Testis (tissue), 3 donors: Measurements from ENCODE around the gene NT5C. TPM values are rescaled to one million over a fixed set of nuclear protein-coding genes. Genes with fewer than 3 reads are reported as not detected.

Experiments
- DNase-seq: peaks from one replicate; pipeline ENCODE4 v3.0.0-alpha.2; 2019
- H3K27ac ChIP-seq, 2 donors: fragments of 200-600 bp; sonication (generic); one replicate each; pipeline ENCODE4 v1.5.1; 2019
- H3K27me3 ChIP-seq: fragments of 200-600 bp; sonication (generic); one replicate; pipeline ENCODE4 v1.5.1; 2019
- H3K36me3 ChIP-seq: fragments of 200-600 bp; sonication (generic); one replicate; pipeline ENCODE4 v1.5.1; 2017; ENCODE audit warnings: low read depth; ENCODE audit errors: missing control alignments
- H3K4me1 ChIP-seq: fragments of 200-600 bp; sonication (generic); one replicate; pipeline ENCODE4 v1.5.1; 2019
- H3K4me3 ChIP-seq, 2 donors: fragments of 200-600 bp; sonication (generic); one replicate each; pipeline ENCODE4 v1.5.1; 2017 to 2019
- H3K9me3 ChIP-seq: fragments of 200-600 bp; sonication (generic); one replicate; pipeline ENCODE4 v1.5.1; 2017
- CTCF ChIP-seq, 3 experiments: fragments of 450-650 bp in 2 of 3; fragments of 200-600 bp in 1 of 3; sonication (generic) in 1 of 3; IDR thresholded peaks; one replicate each; pipeline ENCODE4 v1.5.1; 2016 to 2019; ENCODE audit warnings: antibody characterized with exemption in 3 of 3, mild to moderate bottlenecking in 2 of 3, moderate library complexity in 1 of 3
- POLR2A ChIP-seq: fragments of 450-650 bp; IDR thresholded peaks from one replicate; pipeline ENCODE4 v1.6.1; 2017; ENCODE audit warnings: antibody characterized with exemption, mild to moderate bottlenecking, moderate library complexity
- WGBS, 2 donors: methylation state at CpG; one replicate each; pipeline ENCODE4 v1.1.5; 2018; 5-methylcytosine and 5-hydroxymethylcytosine counted together
- intact Hi-C: fragments of 100-400 bp; cut with DNase I; formaldehyde crosslinking; loops from one replicate; pipeline ENCODE4 v1.15.1; 2023; ENCODE audit warnings: low total_unique reads
- polyA plus RNA-seq: library from polyadenylated mRNA; stranded (reverse); fragments of 350-450 nt; fragmentation: Illumina TruSeq; extraction: RNeasy Lipid Tissue Mini Kit (QIAGEN cat#74804); gene quantifications from one replicate; pipeline ENCODE4 v1.2.3, GENCODE V29; 2014; ENCODE audit warnings: low read depth, low replicate concordance; ENCODE audit not compliant: insufficient read depth
- total RNA-seq, 2 donors: library from RNA; depleted of rRNA; stranded (reverse); fragments of >200 nt; gene quantifications; one replicate each; pipeline ENCODE4 v1.2.3, GENCODE V29; 2016

NT5C gene
- total and polyA plus RNA-seq, 3 donors from 2014 or later, result 22.2 to 83.6 (median 76.5) TPM

DNA sequence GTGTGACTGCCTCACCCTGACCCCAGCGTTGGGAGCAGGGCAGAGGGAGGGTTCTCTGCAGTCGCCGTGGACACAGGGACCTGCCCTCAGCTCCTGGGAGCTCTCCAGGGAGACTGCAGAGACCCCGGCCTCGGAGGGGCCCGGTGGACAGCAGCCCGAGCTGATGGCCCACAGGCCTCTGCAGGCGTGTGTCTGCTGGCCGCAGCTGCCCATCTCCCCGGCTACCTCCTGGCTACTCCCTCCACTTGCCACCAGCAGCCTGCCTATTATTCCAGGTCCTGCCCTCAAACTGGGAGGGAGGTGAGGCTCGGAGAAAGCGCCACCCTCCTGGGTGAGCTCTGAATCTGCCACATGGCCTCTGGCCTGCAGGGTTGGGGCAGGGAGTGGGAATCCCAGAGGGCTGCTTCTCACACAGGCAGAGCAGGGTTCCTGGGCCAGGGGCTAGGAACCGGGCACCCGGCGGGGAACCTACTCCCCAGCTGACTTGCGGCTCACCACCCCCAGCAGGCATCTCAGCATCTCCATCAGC lies 36.6 kb downstream of the NT5C start:
- WGBS, 2 donors, result 77 to 86% methylated on average over 10 to 16 of the region's 16 CpGs
- H3K27me3 ChIP-seq, result no peaks in the 10 kb centered on the region
- H3K4me3 ChIP-seq, result no peak overlapping the region
- H3K4me1 ChIP-seq, result peaks cover 11% of the 10 kb centered on the region
- no peaks in the 10 kb centered on the region for H3K36me3 ChIP-seq
- DNase-seq, result no peak
- TF ChIP-seq POLR2A (no peak), CTCF (IDR thresholded peaks at IDR 0.05) (no peak)
- no peaks in the 10 kb centered on the region for H3K9me3 ChIP-seq
- intact Hi-C loops, result no loop called here
- H3K27ac ChIP-seq, result no peak overlapping the region

- 90 to 92% methylated on average over 2 to 18 of the region's 18 CpGs for WGBS, 2 donors
- no peak for TF ChIP-seq POLR2A
- no peak for TF ChIP-seq CTCF (IDR thresholded peaks at IDR 0.05)
- no peaks in the 10 kb centered on the region for H3K27me3 ChIP-seq
- H3K27ac ChIP-seq, result no peak overlapping the region
- H3K9me3 ChIP-seq, result no peaks in the 10 kb centered on the region
- no peak for DNase-seq
- H3K4me1 ChIP-seq, result peaks cover 11% of the 10 kb centered on the region
- no peaks in the 10 kb centered on the region for H3K36me3 ChIP-seq
- intact Hi-C loops, result no loop called here
- no peak overlapping the region for H3K4me3 ChIP-seq
Measured at GRCh38 chr17:75093548-75094158, 37.9 kb downstream of the NT5C start.

DNA sequence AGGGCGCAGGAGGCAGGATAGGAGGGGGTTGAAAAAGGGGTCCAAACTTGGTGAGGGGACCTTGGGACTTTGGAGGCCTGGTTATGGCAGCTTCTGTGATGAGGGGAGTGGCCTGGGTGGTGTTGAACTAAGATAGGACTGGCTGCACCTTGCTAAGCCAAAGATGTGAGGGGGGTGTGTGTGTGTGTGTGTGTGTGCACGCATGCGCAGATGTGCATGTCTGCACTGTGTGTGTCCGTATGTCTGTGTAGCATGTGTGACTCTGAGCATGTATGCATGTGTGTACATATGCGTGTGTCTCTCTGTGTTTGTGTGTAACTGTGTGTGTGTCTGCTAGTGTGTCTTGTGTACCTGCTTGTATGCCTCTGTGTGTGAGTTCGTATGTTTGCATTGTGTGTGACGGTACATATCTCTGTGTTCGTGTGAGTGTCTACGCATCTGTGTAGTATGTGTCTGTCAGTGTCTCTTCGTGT lies 39.7 kb downstream of the NT5C start:
- intact Hi-C loops, result no loop called here
- Histone ChIP-seq H3K36me3 (no peaks in the 10 kb centered on the region), H3K4me3 (no peak overlapping the region), H3K27ac (no peak overlapping the region), H3K27me3 (no peaks in the 10 kb centered on the region), H3K4me1 (peaks cover 14% of the 10 kb centered on the region), H3K9me3 (no peaks in the 10 kb centered on the region)
- TF ChIP-seq POLR2A (no peak), CTCF (IDR thresholded peaks at IDR 0.05) (no peak)
- DNase-seq, result no peak
- WGBS, 2 donors, result 77 to 83% methylated on average over 10 of the region's 10 CpGs

DNA sequence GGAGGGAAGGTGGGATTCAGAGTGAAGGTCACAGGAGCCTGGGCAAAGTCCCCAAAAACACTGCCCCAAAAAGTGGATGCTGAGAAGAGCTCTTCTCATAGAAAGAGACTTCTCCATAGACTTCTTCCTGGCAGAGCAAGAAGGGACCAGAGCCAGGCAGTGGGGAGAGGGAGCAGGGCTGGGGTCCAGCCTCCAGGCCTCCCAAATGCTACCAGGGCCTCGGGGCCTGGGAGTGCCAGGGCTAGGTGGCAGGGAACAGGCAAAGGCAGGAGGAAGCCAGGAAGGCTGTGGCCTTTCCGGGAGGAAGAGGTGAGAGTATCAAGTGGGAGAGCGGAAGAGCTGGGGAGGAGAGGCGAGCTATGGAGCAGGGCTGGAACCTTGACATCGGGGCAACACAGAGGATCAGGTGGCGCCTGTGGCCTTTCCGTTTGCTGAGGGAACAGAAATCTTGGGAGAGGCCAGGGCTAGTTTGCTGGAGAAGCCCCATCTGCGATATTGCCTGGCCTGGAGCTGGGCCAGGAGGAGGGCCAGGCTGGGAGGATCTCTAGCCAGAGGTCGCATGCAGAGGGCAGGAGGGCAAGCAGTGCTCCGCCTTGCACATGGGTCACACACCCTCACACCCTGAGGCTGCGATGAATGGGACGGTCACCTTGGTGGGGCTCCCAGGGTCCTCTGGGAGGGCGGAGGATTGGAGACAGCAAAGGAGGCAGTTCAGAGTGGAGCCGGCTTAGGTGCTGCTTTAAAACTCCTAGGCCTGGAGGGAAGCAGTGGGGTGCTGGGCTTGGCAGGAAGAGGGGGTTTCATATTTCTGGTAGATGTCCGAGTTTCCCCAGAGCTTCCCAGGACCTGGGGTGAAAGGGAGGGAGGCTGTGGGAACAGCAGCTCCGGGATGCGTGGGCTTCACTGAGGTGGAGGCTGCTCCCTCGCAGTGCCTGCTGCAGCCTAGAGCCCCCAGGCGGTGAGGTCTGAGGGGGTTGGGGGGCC lies 40.4 kb downstream of the NT5C start:
- H3K4me1 ChIP-seq, result peaks cover 14% of the 10 kb centered on the region
- TF ChIP-seq POLR2A, result no peak
- no peaks in the 10 kb centered on the region for H3K27me3 ChIP-seq
- WGBS, 2 donors, result 46 to 62% methylated on average over 17 to 19 of the region's 19 CpGs
- no peaks in the 10 kb centered on the region for H3K9me3 ChIP-seq
- no peak overlapping the region for H3K4me3 ChIP-seq
- intact Hi-C loops, result no loop called here
- H3K36me3 ChIP-seq, result no peaks in the 10 kb centered on the region
- no peak for DNase-seq
- no peak overlapping the region for H3K27ac ChIP-seq
